Activated CD4-positive, CD25-positive, alpha-beta regulatory T cell treated with anti-CD3 and anti-CD28 coated beads, Interleukin-2, amount 50 U/mL, for 72 hours (primary cell): ENCODE data around the gene TRIM22.
"Not testable (repeated sequence)": the region's sequence is repeated elsewhere in the genome, so short reads cannot be mapped to it uniquely, and the experiment has no call there.

Source experiments
- DNase-seq: peaks from one replicate; pipeline ENCODE4 v3.0.0; 2021

Gene TRIM22

DNA sequence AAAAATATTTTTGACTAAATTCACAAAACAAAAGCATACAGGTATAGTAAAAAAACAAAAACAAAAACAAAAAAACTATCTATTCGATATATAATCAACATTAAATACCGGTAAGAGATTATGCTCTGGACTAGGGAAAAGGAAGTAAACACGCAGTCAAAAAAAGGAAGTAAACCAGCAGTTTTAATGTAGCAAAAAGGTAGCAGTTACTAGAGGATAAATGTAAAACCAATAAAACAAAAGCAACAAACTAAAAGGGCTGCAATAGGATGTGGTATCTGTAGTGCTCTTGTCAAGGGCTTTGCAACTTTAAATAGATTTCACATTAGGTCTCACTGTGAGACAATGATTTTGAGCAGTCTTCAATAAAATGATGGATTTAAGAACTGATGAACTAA is 2.4 kb downstream of the TRIM22 start:
- DNase-seq, result no peak

DNA sequence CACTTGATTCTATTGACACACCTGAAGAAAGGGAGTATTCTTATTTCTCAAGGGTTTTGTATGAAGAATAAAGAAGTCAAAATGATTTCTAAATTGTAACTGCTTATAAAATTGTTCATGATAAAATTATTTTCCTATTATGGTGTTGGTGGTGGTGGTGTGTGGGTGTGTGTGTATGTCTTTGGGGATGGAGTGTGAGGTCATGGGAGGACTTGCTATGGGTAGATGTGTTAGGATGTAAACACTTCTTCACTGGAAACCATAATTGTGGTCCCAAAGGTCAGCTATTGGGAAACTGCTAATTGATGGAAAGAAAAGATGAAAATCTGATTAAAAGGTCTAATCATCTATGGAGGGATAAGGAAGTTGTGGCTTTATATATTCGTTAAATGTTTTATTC is 5.1 kb downstream of the TRIM22 start:
- DNase-seq, result no peak

DNA sequence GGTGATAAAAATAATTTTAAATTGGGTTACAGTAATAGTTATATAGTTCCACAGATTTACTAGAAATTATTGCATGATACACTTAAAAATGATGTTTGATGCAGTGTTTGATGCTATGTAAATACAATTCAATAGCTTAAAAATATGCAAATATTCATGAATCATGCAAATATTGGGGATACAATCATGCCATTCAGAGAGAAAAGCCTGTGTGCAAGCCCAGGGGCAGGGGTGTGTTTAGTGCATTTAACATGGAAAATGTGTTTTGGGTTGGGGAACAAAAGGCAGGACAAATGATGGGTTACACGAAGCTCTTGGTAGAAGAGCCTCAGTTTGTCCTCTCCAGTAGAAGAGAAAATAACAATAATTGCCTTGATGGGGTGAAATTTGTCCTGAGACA is 6.0 kb downstream of the TRIM22 start:
- DNase-seq, result no peak

DNA sequence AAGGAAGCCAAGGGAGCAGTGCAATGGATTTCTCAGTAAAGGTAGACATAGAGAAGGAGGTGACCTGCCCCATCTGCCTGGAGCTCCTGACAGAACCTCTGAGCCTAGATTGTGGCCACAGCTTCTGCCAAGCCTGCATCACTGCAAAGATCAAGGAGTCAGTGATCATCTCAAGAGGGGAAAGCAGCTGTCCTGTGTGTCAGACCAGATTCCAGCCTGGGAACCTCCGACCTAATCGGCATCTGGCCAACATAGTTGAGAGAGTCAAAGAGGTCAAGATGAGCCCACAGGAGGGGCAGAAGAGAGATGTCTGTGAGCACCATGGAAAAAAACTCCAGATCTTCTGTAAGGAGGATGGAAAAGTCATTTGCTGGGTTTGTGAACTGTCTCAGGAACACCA is 6.6 kb downstream of the TRIM22 start:
- DNase-seq, result no peak

DNA sequence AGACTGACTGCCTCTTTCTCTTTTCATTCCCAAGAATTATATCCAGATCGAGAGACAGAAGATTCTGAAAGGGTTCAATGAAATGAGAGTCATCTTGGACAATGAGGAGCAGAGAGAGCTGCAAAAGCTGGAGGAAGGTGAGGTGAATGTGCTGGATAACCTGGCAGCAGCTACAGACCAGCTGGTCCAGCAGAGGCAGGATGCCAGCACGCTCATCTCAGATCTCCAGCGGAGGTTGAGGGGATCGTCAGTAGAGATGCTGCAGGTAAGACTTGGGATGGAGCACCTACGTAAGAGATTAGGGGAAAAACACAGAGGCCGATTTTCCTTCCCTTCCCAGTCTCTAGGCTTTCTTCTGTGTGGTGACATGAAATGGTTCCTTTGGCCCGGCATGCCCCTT is 8.7 kb downstream of the TRIM22 start:
- no peak for DNase-seq

DNA sequence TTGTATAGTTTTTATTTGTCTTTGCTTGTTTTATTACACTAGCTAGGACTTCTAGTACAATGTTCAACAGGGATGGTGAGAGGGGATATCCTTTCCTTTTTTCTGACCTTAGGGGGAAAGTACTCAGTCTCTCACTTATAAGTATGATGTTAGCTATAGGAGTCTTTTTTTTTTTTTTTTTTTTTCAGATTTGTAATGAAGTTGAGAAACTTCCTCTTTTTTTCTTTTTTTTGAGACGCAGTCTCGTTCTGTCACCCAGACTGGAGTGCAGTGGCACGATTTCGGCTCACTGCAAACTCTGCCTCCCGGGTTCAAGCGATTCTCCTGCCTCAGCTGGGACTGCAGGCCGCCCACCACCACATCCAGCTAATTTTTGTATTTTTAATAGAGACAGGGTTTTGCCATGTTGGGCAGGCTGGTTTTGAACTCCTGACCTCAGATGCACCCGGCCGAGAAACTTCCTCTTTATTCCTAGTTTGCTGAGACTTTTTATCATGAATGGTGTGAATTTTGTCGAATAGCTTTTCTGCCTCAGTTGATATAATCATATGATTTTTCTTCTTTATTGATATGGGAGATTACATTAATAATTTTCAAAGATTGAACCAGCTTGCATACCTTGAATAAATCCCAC is 10.9 kb downstream of the TRIM22 start:
- no peak for DNase-seq

DNA sequence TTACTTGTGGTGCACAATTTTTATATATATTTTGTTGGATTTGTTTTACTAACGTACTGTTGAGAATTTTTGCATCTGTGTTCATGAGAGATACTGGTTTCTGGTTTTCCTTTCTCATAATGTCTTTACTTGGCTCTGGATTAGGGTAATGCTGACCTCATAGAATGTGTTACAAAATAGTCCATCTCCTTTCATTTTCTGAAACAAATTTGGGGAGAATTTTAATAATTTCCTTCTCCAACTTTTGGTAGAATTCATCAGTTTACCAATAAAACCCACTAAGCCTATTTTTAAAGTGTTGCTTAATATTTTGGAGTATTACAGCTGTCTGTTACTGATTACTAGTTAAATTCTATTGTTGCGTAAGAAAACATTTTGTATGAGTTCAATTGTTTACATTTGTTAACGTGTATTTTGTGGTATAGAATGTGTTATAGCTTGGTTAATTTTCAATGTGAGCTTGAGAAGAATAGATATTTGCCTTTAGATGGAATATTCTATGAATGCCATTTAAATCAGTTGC is 11.5 kb downstream of the TRIM22 start:
- no peak for DNase-seq

DNA sequence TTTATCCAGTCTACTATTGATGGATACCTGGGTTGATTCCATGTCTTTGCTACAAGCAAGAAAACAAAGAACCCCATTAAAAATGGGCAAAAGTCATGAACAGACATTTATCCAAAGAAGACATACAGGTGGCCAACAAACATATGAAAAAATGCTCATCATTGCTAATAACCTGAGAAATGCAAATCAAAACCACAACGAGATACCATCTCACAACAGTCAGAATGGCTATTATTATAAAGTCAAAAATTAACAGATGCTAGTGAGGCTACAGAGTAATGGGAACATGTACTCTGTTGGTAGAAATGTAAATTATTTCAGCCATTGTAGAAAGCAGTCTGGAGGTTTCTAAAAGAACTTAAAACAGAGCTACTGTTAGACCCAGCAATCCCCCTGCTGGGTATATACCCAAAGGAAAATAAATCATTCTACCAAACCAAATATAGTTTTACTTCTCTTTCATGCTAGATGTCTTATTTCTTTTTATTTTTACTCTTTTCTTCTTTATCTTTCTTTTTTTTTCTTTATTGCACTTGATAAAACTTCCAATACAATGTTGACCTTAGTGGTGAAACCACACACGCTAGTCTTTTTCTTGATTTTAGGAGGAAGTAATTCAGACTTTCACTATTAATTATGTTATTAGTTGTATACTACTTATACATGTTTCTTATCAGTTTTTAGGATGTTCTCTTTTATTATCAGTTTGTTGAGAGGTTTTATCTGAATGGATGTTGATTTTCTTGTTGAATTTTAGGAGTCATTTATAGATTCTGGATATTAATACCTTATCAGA is 14.3 kb downstream of the TRIM22 start:
- DNase-seq, result no peak

DNA sequence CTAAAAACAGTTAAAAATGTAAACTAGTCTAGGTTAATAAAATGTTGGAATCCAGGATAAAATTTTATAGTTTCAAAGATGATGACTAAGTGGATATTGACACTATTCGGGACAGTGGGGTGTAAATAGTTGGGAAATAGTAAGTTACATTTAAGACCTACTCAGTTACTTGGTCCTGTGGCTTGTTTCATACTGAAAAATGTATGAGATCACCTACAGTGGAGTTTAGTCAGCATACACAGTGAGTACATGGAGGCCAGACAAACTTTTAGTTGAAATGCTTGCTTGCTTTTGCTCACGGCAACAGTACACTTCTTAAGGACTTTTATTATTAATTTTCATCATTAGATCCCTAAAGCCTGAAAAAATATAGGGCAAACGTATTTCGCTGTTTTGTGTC is 16.1 kb downstream of the TRIM22 start:
- no peak for DNase-seq

DNA sequence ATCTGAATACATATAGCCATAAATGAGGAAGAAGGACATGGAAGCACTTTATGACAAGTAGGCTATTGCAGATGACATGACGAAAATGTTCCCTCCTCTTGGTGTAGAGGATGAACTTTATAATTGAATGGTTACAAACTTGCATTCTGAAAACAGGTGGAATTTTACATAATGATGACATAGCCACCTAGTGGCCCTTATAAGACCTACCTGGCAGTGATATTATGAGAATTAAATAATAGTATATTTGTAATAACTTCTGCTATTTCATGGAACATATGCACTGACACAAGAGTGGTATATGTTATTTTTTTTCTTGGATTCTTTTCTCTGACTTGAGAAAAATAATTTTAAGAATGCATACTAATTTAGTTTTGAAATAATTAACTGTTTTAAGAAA is 22.9 kb downstream of the TRIM22 start:
- no peak for DNase-seq

DNA sequence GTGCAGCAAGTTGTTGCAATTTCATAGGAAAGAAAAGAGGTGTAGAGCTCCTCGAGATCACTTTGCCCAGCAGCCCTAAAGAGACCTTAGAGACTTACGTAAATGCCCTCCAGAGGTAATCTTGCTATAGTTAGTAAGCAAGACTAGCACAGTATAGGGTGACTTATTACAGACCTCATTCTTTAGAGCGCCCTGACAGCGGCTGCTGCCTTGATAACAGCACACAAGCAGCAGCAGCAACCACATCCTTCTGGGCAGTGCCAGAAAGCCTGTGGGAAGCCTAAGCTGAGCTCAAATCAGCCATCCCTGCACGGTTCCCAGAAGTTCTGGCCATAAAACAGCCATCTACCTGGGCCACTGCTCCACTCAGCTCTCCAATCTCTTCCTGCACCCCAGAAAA is 24.1 kb downstream of the TRIM22 start:
- DNase-seq, result no peak

DNA sequence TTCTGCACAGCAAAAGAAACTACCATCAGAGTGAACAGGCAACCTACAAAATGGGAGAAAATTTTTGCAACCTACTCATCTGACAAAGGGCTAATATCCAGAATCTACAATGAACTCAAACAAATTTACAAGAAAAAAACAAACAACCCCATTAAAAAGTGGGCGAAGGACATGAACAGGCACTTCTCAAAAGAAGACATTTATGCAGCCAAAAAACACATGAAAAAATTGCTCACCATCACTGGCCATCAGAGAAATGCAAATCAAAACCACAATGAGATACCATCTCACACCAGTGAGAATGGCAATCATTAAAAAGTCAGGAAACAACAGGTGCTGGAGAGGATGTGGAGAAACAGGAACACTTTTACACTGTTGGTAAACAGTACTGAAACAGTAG is 26.9 kb downstream of the TRIM22 start:
- DNase-seq, result not testable (repeated sequence)

DNA sequence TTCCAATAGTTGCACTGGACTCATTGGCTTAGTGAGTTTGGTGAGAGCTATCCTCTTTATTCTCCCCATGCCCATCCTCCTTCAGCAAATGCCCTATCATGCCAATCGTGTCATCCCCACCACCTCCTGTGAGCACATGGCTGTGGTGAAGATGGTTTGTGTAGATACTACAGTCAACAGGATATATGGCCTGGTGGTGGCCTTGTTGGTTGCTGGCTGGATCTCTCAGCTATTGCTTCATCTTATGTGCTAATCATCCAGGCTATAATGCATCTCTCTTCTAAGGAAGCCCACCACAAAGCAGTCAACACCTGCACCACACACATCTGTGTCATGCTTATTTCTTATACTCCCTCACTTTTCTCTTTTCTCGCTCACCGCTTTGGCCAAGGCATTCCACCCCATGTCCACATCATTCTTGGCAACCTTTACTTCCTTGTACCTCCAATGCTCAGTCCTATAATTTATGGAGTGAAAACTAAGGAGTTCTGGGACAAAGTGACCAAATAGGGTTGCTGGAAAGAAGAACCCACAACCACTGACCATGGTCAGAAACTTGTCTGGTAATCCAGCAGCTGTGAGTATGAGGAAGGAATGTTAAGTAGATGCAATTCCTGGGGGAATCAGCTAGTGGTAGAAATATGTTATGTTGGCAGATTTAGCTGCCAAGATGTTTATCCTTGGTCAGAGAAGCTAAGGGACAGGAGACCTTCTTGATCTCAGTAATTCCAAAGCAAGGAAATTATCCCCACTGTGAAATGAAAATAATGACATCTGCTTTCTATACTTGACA is 30.3 kb downstream of the TRIM22 start:
- no peak for DNase-seq

DNA sequence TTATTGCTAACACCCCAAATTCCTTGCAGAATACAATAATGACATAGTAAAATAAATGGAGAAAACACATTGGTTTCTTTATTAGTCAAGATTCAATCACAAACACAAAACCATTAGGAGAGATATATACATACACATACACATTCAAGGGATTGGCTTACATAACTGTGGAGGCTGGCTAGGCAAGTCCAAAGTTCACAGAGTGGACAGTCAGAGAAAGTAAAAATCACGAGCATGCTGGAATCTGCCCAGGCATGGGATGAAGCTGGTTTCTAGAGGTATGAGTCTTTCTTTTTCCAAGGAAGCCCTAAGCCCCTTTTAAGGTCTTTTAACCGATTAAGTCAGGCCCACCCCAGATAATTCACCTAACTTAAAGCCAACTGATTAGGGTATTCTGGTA is 33.0 kb downstream of the TRIM22 start:
- no peak for DNase-seq

DNA sequence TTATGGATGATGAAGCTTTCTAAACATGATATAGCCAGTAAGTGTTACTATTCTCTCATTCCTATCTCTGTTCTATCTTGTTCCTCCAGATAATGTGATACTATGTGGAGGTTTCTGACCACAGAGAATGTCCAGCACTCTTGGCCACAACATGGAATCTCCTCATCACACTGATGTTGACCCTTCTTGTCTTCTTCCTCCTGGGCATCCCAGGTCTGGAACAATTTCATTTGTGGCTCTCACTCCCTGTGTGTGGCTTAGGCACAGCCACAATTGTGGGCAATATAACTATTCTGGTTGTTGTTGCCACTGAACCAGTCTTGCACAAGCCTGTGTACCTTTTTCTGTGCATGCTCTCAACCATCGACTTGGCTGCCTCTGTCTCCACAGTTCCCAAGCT is 36.8 kb downstream of the TRIM22 start:
- no peak for DNase-seq

DNA sequence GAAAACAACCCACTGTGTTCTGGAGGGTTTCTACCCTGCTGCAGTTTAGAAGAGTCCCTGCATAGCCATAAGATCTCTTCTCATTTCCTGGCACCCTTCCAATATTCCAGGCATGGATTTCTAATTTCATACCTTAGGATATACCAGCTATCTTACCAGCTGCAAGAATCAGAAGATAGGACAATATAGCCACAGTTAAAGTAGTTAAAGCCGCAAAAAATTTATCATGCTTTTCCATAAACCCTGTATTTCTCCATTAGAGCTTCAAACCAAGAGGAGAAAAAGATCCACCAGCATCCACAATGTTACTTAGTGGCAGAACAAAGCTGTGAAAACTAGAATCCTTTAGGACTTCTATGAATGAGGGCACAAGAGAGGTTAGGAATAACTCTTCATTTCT is 38.1 kb downstream of the TRIM22 start:
- no peak for DNase-seq

DNA sequence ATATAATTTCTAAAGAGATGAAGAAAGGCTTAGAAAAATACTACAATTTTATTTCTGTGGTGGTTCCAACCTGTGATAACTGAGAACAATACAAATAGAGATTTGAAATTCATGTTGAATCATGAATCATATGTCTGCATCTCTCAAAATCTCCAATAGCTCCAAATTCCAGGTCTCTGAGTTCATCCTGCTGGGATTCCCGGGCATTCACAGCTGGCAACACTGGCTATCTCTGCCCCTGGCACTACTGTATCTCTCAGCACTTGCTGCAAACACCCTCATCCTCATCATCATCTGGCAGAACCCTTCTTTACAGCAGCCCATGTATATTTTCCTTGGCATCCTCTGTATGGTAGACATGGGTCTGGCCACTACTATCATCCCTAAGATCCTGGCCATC is 46.8 kb downstream of the TRIM22 start, which contains the start of gene OR56B1:
TSS of gene OR56B1 (plus strand) at position 53 of the 400 bp plus-strand sequence. CDS start at position 122, 69 bp downstream.
- DNase-seq, result no peak

DNA sequence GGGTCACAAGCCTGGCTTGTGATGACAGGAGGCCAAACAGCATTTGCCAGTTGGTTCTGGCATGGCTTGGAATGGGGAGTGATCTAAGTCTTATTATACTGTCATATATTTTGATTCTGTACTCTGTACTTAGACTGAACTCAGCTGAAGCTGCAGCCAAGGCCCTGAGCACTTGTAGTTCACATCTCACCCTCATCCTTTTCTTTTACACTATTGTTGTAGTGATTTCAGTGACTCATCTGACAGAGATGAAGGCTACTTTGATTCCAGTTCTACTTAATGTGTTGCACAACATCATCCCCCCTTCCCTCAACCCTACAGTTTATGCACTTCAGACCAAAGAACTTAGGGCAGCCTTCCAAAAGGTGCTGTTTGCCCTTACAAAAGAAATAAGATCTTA is 47.5 kb downstream of the TRIM22 start:
- no peak for DNase-seq

DNA sequence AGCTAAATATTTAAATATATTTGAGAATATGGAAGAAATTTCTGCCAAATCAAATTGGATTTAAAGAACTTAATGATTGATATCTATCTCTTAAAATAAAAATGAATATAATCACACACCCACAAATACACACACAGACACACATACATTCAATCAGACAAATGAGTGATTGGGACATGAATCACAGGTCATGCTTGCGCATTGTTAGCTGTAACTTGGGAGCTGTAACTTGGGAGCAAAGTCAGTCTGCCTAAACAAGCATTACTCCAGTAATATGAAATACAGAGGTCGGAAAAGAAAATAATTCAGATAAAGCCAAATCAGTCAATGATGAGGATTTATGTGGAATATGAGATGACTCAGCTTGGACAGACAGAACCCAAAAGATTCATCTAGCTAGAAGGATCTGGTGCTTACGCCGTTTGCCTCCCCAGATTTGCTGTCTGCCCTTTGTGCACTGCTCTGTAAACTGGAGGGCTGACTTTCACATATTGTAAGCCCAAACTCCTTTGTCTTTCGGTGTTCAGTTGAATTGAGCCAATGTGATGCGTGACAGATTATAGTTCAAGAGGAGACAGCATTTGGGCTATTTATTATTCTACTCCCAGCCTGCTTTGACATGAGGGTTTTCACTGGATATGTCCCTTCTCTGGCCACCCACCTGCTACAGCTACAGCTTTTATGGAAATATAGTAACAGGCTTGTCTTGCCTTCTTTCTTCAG is 48.2 kb downstream of the TRIM22 start:
- no peak for DNase-seq

DNA sequence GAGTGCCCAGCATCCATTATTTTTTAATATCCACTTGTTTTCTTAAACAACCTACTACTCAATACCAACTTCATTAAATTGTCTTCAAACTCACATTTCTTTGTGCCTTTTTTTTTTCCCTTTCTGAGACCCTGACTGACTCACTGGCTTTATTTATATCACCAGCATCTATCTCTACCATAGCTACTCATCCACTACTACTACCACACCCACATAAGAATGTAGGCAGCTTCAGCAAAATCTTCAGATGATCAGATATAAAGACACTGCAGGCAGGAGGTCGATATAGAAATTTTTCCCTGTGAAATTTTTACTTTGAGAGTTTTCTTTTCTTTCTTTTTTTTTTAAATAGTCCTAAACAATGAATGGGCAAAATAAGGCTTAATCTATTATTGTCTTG is 48.8 kb downstream of the TRIM22 start:
- no peak for DNase-seq

DNA sequence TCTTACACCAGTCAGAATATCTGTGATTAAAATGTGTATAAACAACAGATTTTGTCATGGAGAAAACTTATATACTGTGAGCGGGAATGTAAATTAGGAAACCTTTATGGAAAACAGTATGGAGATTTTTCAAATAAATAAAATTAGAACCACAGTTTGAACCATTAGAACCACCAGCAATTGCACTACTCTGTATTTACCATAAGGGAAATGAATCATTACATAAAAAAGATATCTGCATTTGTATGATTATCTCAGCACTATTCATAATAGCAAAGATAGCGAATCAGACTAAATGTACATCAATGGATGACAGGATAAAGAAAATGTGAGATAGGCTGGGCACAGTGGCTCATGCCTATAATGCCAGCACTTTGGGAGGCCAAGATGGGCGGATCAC is 57.0 kb downstream of the TRIM22 start:
- no peak for DNase-seq

DNA sequence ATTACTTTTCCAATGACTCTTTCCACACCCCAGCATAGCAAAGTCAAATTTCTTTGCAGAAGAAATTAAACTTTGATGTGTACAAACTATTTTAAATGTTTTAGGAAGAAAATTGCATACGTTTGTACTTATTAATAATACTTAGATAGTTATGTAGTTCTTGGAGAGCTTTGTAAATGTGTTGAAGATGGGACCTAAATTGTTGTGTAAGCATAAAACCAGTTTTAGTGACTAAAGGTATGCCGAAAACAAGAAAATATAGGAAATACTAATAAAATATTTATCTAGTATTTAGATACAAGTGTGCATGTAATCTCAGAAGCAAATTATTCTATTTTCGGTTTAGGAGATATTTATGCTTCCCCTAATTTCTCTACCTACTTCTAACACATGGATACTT is 60.2 kb downstream of the TRIM22 start:
- DNase-seq, result no peak

DNA sequence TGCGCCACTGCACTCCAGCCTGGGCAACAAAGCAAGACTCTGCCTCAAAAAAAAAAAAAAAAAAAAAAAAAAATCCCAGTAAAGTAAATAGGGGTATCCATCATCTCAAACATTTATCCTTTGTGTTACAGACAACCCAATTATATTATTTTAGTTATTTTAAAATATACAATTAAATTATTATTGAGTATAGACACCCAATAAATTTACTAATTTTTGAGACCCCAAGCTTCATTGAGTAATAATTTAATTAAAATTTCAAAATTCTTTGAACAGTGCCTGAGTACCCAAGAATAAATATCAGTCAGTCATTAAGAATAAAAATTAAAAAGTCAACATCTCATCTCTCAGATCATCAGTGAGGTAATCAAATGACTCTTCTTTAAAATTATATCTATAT is 64.4 kb downstream of the TRIM22 start, which contains the start of gene OR52N4:
TSS of gene OR52N4 (plus strand) at position 301 of the 400 bp plus-strand sequence. CDS start 498 bp downstream, outside the sequence.
- no peak for DNase-seq
